GM21390 (cell line): ENCODE data around the gene FGF19.

Experiments used
- ATAC-seq: cut with Tn5 transposase; IDR thresholded peaks from one replicate; pipeline ENCODE4 v1.9.1; 2021; ENCODE audit not compliant: unreplicated experiment

The FGF19 gene

DNA sequence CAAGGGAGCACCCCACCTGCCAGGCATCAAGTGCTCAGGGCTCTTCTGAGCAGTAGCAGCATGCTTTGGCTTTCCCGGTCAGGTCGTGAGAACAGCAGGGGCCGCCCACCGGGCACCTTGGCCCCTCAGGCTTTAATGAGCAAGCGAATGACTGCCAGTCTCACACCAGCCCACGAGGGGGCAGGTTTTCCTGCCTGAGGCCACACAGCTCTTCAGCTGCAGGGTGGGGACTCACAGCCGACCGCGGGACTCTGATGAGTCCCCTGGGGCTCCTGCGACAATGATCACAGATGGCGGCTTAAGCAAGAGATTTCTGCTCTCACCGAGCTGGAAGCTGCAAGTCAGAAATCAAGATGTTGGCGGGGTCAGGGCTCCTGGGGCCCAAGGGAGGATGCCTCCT, 14.3 kb upstream of the FGF19 start:
- ATAC-seq, result no peak

DNA sequence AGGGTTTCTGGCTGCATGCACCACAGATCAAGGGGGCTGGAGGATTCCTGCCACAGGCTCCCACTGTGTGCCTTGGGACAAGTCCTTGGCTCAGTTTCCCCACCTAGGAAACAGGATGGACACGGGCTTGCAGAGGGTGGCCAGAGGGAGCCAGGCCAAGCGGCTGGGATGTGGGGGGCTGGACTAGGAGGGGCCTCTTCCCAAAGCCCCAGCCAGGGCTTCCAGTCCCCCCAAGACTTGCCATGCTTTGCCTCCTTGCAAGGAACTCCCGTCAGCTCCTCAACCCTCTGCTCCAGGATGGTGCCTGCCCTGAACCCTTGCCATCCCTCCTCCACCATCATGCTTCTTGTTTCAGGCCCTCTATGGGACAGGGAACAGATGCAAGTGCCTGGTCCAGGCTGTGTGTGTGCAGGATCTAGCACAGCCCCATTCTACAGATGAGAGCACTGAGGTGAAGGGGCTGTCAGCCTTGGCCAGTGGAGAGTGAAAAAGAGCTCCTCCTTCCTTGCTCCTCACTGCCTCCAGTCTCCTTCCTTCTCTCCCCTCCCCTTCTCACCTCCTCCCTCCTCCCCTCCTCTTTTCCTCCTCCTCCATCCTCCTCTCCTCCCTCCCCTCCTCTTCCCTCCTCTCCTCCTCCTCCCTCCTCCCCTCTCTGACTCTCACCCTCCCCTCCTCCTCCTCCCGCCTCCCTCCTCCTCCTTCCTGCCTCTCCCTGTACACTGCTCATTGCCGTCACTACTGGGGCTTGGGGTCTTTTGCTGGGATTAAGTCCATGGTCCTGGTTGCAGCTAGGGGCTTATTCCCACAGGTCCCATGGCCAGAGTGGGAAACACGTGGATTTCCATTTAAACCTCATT, 13.3 kb upstream of the FGF19 start:
- ATAC-seq, result no peak

DNA sequence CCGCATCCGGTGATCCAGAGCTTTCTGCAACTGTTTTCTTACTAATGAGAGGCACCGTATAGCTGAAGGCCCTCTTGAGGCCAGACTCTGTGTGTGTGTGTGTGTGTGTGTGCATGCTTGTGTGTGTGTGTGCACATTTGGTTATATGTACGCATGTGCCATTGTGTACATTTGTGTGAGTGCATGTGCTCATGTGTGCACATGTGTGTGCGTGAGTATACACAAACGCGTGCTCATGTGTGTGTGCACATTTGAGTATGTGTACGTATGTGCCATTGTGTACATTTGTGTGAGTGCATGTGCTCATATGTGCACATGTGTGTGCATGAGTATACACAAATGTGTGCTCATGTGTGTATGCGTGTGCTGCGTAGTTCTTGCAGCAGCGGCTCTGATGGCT, 12.3 kb upstream of the FGF19 start:
- no peak for ATAC-seq

DNA sequence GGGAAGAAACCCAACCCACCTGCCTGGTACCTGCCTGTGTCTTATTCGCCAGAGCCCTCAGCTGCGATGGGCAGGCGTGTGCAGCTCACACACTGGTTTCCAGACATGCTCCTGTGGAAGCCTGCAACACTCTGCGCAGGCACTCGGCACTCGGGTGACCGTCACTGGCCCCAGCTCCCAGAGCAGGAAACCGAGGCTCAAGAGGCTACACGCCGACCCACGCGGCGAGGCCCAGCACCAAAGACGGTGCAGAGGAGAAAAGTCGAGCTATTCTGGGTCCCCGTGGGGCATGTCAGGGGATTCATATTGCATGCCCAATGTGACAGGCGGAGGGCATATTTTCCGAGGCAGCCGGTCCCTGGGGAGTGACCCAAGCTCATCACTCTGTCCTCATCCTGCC, 11.6 kb upstream of the FGF19 start:
- ATAC-seq, result no peak

DNA sequence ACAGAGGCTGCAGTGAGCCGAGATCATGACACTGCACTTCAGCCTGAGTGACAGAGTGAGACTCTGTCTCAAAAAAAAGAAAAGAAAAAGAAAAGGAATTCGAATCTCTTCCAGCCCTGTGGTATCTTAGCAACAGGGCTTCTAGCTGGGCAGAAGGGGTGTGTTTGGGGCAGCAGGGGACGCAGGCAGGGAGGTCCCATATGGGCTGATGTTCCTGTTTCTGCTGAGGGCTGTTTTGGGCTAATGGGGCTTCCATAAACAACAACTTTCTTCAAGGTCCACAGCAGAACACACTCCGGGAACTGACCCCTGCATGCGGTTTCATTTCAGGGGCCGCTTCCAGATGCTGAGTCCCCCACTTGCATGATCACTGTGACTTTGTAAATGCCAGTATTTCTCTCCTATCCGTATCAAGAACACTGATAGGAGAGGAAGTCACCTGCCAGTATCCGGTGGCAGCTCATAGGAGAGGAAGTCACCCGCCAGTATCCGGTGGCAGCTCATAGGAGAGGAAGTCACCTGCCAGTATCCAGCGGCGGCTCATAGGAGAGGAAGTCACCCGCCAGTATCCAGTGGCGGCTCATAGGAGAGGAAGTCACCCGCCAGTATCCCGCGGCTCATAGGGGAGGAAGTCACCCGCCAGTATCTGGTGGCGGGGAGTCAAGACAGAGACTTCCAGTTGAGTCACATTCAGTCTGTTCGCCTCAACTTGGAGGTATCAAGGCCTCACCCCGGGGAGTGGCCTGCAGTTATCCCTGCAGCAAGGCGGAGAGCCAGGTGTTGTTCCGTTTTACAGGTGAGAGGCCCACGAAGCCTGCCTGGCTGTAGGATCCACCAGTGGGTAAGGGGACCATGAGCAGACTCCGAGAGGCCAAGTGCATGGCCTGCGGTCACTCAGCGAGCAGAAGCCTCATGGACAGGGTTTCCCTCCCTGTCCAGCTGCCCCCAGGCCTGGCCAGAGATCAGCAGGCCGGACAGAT, 8.3 kb upstream of the FGF19 start:
- ATAC-seq, result no peak

DNA sequence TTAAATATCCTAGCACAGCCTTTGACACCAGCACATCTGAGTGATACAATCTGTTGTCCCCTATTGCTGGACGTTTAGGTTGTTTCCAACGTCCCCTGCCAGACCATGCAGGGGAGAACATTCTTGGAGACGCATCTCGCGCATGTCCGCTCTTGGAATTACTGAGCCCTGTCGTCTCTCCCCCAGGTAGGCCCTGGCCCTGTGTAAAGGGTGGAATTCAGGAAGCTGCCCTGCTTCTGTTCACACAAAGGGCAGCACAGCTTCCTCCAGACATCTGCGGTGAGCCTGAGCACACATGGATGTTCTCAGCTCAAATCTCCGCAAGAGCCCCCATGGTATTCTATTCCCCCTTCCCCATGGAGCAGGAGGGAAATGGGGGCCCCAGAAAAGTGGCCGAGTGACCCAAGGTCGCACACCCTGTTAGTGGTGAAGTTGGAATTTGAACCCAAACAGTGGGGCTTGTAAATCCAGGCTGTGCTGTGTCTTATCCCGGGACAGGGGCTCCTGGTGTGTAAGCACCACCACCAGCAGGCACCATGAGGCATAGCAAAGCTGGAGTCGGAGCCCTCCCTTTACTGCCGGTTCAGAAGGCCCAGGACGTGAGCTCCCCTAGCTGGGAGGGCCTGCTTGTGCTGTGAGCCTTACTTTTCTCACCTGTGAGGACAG, 5.0 kb upstream of the FGF19 start:
- ATAC-seq, result no peak

DNA sequence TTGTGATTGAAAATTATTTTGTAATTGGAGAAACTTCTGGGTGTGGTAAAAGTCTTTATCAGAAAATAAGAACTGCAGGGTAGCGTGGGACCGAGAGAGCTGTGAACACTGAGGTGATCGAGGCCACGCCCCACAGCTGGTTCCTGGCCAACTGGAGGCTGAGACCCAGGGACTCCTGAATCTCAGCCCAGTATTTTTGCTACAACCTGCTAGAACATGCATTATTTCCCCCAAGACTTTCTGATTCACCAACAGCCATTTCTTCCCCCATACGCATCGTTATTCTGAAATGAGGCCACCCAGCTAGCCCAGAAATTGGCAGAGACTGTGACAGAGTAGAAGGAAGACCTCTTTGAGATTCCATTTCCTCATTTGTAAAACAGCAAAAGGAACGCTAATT, 3.4 kb upstream of the FGF19 start:
- ATAC-seq, result no peak

DNA sequence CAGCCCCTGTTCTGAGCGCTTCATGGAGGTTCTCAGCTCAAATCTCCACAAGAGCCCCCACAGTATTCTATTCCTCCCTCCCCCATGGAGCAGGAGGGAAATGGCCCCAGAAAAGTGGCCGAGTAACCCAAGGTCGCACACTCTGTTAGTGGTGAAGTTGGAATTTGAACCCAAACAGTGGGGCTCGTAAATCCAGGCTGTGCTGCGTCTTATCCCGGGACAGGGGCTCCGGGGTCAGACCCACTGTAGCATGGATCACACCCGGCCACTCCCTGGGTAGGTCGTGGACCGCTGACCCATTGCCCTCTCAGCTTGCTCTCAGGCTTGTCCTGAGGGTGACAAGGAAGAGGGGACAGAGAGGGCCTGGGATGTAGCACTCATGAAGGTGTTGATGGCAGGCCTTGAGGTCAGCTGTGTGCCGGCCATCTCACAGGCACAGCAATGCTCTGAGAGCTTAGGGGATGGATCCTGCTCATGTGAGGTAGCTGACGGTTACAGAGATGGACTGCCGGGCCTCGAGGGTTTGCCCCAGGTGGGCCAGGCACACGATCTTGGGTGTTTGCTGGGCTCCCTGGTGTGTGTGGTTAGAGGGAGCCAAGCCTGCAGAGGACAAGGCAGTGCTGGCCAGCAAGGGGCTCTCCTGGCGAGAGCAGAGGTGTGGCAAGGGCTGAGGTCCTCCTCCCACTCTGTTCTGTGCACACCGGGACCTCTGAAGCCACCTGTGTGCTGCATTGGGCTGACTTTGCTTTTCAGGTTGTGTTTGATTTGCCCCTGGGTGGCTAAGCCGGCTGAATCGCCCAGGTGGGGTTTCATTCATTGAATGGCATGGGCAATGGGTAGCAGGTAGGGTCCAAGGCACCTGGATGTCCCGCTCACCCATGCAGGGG, 2.3 kb upstream of the FGF19 start:
- ATAC-seq, result no peak

DNA sequence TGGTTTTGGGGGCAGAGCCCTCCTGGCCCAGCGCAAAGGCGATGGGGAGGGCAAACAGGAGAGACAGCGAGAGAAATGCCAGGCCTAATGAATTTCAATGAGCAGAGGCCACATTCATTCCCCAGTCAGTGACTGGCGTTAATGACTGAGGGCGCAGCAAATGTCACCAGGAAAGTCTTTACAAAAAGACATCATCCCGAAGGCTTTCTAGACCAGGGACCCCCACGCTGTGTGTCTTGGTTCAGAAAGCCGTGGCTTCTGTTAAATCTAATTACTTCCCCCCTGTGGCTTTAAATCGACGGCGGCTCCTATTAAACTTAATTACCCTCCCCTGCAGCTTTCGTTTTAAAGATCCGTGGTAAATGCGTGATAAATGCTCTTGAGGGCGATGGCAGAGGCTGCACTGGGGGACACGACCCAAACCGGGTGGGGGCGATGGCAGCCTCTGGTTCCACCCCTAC, 1.6 kb upstream of the FGF19 start:
- ATAC-seq, result no peak

DNA sequence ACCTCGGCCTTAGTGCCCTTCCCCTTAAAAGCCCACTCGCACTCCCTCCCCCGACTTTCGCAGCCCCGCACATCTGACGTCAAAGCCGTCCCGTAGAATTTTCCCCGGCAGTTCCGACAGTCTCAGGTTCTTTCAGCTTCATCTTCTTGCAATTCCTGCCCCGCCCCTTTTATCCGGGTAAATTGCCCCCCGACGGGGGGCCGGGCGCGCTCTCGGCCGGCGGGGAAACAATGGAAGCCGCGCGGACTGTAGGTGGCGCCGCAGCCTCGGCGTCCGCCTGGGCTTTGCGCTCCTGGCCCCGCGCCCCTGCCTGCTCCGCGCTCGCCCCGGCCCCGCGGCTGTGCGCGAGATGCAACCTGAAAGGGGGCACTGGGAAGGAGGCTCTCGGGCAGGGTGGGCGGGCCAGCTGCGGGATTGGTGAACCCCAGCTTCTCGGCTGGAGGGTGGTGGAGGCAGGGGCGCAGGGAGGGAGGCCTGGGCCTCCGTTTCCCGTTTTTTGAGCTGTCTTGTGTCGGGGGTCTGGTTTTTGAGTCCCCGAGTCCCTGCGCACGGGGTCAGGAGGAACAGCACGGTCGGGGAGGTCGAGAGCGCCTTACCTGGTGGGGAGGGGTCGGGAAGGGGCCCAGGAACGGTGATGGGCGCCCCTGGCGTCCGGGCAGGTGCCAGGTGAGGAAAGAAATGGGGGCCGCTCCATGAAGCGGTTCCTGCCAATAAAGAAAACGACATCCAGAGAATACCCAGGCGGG, 859 bp upstream of the FGF19 start:
- ATAC-seq, result no peak

DNA sequence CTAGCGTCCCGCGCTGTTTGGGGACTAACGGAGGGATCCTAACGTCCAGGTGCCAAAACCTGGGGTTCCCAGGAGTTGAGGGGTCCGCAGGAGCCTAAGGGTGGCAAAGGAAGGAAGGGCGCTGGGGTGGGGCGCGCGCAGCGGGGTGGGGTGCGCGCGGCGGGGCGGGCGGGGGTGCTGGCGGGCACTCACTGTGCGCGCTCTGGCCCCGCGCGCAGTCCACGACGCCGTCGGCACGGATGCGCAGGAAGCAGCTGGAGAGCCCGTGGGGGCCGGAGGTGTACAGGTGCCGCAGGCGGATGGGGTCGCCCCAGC, 412 bp downstream of the FGF19 start:
- ATAC-seq, result no peak

DNA sequence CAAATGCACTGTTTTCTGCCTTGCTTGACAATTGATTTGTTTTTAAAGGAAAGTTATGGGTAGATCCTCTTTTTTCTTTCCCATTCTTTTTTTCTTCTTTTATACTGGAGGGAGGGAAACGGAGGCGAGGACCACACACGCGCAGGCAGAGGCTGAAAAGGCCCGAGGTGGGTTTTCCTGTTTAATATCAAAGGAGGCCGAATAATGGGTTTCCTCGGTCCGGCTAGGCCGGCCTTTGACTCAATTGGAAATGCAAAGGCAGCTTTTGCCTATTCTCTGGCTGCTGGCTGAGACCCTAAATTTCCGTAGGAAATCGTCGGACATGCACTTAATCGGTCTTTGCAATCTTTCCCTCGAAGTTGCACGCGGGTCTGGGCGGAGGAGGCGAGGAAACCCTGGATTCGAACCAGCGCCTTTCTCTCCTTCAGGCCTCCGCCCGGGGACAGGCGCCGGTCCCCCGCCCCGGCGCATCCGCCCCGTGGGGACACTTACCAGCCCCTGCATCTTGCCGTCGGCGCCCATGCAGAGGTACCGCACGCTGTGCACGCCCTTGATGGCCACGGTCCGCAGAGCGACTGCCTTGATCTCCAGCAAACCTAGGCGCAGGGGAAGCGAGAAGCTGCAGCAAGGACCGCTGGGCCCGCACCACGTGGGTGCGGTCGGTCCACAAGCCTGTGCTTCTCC, 911 bp downstream of the FGF19 start:
- no peak for ATAC-seq

DNA sequence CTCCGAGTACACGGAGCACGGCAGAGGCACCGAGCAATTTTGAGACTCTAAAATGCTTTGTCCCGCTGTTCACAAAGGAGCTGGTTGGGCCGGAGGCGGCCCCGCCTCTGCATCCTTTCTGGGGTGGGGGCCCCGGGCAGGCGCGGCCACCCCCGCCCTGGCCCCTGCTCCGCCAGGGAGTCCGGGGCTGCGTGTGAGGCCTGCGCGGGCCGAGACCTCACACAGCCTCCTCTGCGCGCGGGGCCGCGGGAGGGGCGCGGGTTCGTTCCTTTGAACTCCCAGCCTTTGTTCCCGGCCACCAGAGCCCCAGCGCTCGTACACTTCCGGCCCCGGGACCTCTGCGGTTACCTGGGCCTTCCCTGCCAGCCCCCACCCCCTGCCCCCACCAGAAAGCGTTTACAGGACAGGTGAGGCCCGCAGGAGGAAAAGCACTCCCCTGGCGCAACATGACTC, 1.6 kb downstream of the FGF19 start:
- ATAC-seq, result no peak

DNA sequence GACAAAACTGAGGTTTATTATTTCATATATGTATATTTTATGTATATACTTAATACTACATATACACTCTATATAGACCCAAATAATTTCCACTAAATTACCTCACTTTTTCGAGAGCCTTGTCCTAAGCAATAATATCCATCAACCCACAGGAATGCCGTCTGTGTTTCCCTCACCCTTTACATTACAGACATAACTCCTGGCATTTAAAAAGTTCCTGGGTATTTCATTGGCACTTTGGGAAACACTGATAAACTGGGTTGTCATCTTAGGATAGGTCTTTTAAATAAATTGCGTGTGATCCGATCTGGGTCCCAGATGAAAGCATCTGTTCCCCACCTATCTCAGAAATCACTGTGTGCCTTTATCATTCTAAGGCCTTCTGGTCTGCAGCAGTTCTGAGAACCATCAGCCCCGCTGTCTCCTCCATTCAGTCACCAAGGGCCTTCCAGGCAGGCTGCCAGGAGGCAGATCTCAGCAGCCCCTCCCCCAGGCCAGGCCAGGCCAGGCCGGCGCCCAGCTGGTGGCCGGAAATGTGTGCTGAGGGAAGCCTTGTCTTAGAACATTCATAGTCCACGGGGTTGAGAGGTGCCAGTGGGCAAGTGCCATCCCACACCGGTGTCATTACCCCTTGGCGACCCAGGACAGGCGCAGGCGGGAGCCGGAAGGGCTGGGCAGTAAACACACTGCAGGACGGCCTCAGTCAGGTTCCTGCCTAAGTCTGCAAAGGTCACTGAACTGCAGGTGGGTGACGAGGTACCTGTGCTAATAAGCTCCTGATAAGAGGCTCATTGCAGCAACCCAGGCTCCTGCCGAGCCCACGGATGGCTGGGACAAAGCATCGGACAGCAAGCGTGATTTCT, 3.3 kb downstream of the FGF19 start:
- ATAC-seq, result no peak

DNA sequence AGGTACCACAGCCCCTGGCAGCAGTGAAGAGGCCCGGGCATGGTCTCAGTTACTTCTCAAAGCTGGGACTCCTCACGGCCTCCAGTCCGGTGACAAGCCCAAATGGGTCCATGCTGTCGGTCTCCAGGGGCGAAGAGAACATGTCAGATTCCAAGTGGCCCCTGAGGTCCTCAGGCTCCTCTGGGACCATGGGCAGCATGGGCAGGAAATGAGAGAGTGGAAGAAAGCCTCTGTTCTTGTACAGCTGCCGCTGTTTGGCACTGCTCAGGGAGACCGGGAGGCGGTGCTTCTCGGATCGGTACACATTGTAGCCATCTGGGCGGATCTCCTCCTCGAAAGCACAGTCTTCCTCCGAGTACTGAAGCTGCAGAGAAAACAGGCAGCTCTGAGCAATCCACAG, 4.6 kb downstream of the FGF19 start:
- no peak for ATAC-seq

DNA sequence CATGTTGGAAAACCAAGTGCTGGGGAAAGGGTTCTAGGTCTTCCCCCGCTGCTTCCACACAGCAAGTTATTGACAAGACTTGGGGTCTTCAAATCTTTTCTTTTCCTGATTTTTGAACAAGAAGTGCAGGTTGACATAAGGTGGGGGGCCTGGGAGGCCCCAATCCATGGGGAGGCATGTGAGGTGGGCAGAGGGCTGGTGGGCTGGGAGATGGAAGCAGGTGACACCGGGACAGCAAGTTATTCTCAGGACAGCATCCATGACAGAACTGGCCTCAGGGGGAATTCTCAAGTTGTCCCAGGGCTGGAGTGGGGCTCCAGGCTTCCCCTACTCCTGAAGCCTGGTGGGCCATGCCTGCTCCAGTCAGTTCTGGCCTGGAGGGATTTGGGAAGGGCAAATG, 5.5 kb downstream of the FGF19 start:
- no peak for ATAC-seq

DNA sequence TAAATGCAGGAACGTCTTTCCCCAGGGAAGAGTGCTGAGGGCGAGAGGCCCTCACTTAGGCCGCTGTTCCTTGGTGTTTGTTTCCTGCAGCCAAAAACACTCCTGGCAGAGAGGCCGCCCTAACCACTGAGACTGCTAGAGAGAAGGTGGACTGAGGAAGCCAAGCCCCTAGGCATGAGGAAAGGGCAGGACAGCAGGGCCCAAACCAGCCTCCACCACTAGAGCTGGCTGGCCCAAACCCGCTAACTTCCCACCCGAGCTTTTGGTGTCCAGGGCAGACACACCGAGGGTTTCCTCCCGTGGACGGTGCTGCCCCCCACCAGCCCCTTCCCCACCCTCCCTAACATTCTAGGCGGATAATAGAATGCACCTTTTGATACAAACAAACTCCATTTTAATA, 6.0 kb downstream of the FGF19 start:
- ATAC-seq, result no peak

DNA sequence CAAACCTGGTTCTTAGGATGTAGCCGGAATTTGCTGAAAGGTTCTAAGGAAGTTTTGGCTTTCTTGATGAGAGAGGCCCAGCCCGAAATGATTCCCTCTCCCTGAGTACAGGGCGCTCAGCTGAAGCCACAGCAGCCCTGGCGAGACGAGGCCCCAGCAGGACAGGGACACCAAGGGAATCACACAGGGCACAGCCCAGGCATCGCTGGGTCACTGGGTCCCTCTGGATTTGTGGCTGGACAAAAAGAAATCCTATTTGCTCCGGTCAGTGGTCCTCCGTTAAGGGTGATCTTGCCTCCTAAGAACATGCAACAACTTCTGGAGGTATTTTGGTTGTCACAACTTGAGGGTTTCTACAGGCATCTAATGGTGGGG, 6.4 kb downstream of the FGF19 start:
- ATAC-seq, result no peak
